ENCODE data around the gene KCNQ1OT1.
A peak's percentile ranks its signal among the peaks of the same experiment; 100 is the strongest.

Gene KCNQ1OT1

GRCh38 chr11:2589538-2589934 is 110.3 kb downstream of the KCNQ1OT1 start:
- Histone ChIP-seq H3K27me3 (peaks cover 0 to 3% of the 10 kb centered on the region in 2 donors), H3K4me3 (no peak overlapping the region), H3K36me3 (no peaks in the 10 kb centered on the region), H3K4me1 (no peaks in the 10 kb centered on the region), H3K9me3 (peaks cover 0 to 3% (median 0%) of the 10 kb centered on the region in 3 donors), H3K27ac (no peak overlapping the region)
- no peak for DNase-seq
- TF ChIP-seq CTCF (IDR thresholded peaks at IDR 0.05): no peak
- intact Hi-C loops (cut with DNase I; ENCODE audit: low total_unique reads): no loop called here

- DNase-seq: peak in 1 of 2 donors; percentile 50
- Histone ChIP-seq H3K36me3 (no peaks in the 10 kb centered on the region), H3K4me3 (no peak overlapping the region), H3K27me3 (peaks cover 0 to 3% of the 10 kb centered on the region in 2 donors), H3K9me3 (no peaks in the 10 kb centered on the region), H3K4me1 (no peaks in the 10 kb centered on the region), H3K27ac (no peak overlapping the region)
- intact Hi-C loops (cut with DNase I; ENCODE audit: low total_unique reads): no loop called here
- no peak for TF ChIP-seq CTCF (IDR thresholded peaks at IDR 0.05)
Observed at GRCh38 chr11:2588809-2589537, 110.8 kb downstream of the KCNQ1OT1 start.

GRCh38 chr11:2587976-2588748 is 111.6 kb downstream of the KCNQ1OT1 start:
- no peak overlapping the region for H3K4me3 ChIP-seq
- DNase-seq: peak; percentile 9 to 53
- intact Hi-C loops (cut with DNase I; ENCODE audit: low total_unique reads): no loop called here
- TF ChIP-seq CTCF (IDR thresholded peaks at IDR 0.05): no peak
- H3K9me3 ChIP-seq: no peaks in the 10 kb centered on the region
- no peaks in the 10 kb centered on the region for H3K4me1 ChIP-seq
- H3K27me3 ChIP-seq: peaks cover 0 to 3% of the 10 kb centered on the region in 2 donors
- H3K27ac ChIP-seq: no peak overlapping the region
- H3K36me3 ChIP-seq: no peaks in the 10 kb centered on the region

GRCh38 chr11:2587132-2587930 is 112.5 kb downstream of the KCNQ1OT1 start:
- H3K36me3 ChIP-seq: no peaks in the 10 kb centered on the region

More at GRCh38 chr11:2587132-2587930, 112.5 kb downstream of the KCNQ1OT1 start:
- Histone ChIP-seq H3K4me3 (no peak overlapping the region), H3K27me3 (peaks cover 0 to 3% of the 10 kb centered on the region in 2 donors), H3K27ac (no peak overlapping the region), H3K4me1 (no peaks in the 10 kb centered on the region), H3K9me3 (no peaks in the 10 kb centered on the region)
- intact Hi-C loops (cut with DNase I; ENCODE audit: low total_unique reads): no loop called here
- no peak for TF ChIP-seq CTCF (IDR thresholded peaks at IDR 0.05)
- DNase-seq: peak; percentile 13 to 53
